Ovary (tissue), 9 donors: ENCODE results near the gene TBC1D32. TPM values are rescaled to one million over a fixed set of nuclear protein-coding genes. Genes with fewer than 3 reads are reported as not detected.
"Not testable (repeated sequence)": the region's sequence is repeated elsewhere in the genome, so short reads cannot be mapped to it uniquely, and the experiment has no call there.

Experiments used
- DNase-seq, 5 donors: peaks; one replicate each; pipeline ENCODE4 v3.0.0-alpha.2; 2019 to 2020
- H3K27ac ChIP-seq, 2 donors: fragments of 200-600 bp; one replicate each; pipeline versions ENCODE4 v1.5.1 to v1.8.0; 2019 to 2022
- H3K27me3 ChIP-seq: fragments of 200-600 bp; one replicate; pipeline ENCODE4 v1.8.0; 2022
- H3K36me3 ChIP-seq: fragments of 200-600 bp; sonication (generic); one replicate; pipeline ENCODE4 v1.5.1; 2019
- H3K4me1 ChIP-seq: one replicate; pipeline ENCODE4 v1.8.1; 2013; ENCODE audit warnings: mild to moderate bottlenecking, moderate library complexity; ENCODE audit not compliant: insufficient read depth
- H3K4me3 ChIP-seq: fragments of 200-600 bp; sonication (generic); one replicate; pipeline ENCODE4 v1.5.1; 2017
- H3K9me3 ChIP-seq, 2 donors: fragments of 200-600 bp in 1 of 2; sonication (generic) in 1 of 2; one replicate each; pipeline versions ENCODE4 v1.5.1 to v1.8.1; 2013 to 2019; ENCODE audit warnings: mild to moderate bottlenecking in 1 of 2, moderate library complexity in 1 of 2
- CTCF ChIP-seq, 3 donors: fragments of 450-650 bp in 2 of 3; fragments of 200-600 bp in 1 of 3; IDR thresholded peaks; one replicate each; pipeline versions ENCODE4 v1.5.1 to v1.8.0; 2016 to 2022; ENCODE audit warnings: antibody characterized with exemption in 3 of 3, mild to moderate bottlenecking in 1 of 3
- EP300 ChIP-seq: sonication (generic); formaldehyde crosslinking; IDR thresholded peaks from one replicate; pipeline ENCODE4 v1.6.1; 2017; ENCODE audit warnings: antibody characterized with exemption
- POLR2A ChIP-seq: fragments of 450-650 bp; IDR thresholded peaks from one replicate; pipeline ENCODE4 v1.6.1; 2017; ENCODE audit warnings: antibody characterized with exemption, mild to moderate bottlenecking, moderate library complexity
- WGBS, 3 donors: extraction: QIAGEN DNeasy Blood & Tissue Kit in 1 of 3; methylation state at CpG; one replicate each; pipeline versions ENCODE4 v1.1.5 to v1.1.7; 2013 to 2017; 5-methylcytosine and 5-hydroxymethylcytosine counted together
- intact Hi-C, 4 donors: fragments of 100-400 bp; cut with DNase I; formaldehyde crosslinking; loops; one replicate each; pipeline versions ENCODE4 v1.11.0 to v1.15.1; 2022 to 2023
- polyA plus RNA-seq, 2 donors: library from polyadenylated mRNA; stranded (reverse); fragments of 200-250 nt in 1 of 2; fragments of 350-450 nt in 1 of 2; fragmentation: Illumina TruSeq in 1 of 2; extraction: RNeasy Lipid Tissue Mini Kit (QIAGEN cat#74804) in 1 of 2; gene quantifications; one replicate each; pipeline ENCODE4 v1.2.3, GENCODE V29; 2013 to 2014
- total RNA-seq, 7 donors: library from RNA; depleted of rRNA in 2 of 7; stranded (reverse); fragments of >200 nt in 2 of 7; fragmentation: NEBNext Ultra II Directional in 3 of 7; extraction: Animal tissue kit (Norgen Biotek cat#: 25700) in 3 of 7; gene quantifications; one replicate each; pipeline versions ENCODE4 v1.1.0 to v1.2.4, GENCODE V29; 2016 to 2023
- donor health status: DM: no; HTN: no; CAD: no; lungs with moderate emphysema.
- donor health status: DM: no; HTN: no; CAD: no.
- donor health status: Bipolar disorder and iron deficiency.
- donor health status: DM: yes; HTN: yes; CAD: no.
- donor health status: DM: no; HTN: no; CAD: no.
- donor health status: DM: yes; HTN: yes; CAD: no.

The TBC1D32 gene
- total and polyA plus RNA-seq, 9 donors = 2.4 to 13.4 (median 7.8) TPM

GRCh38 chr6:121222656-121223055 lies 111.6 kb downstream of the TBC1D32 start:
- intact Hi-C loops = no loop called here
- no peak for DNase-seq
- Histone ChIP-seq H3K4me3 (no peak overlapping the region), H3K9me3 (no peaks in the 10 kb centered on the region), H3K4me1 (no peaks in the 10 kb centered on the region), H3K27me3 (no peaks in the 10 kb centered on the region), H3K27ac (no peak overlapping the region), H3K36me3 (no peaks in the 10 kb centered on the region)
- TF ChIP-seq EP300 = no peak
- WGBS, 3 donors = 38 to 46% (median 42%) methylated on average over 3 of the region's 3 CpGs

- intact Hi-C loops = no loop called here
- H3K4me1 ChIP-seq = no peaks in the 10 kb centered on the region
- no peak overlapping the region for H3K27ac ChIP-seq
- WGBS, 3 donors = 87 to 92% (median 91%) methylated on average over 1 of the region's 1 CpG
- TF ChIP-seq CTCF (IDR thresholded peaks at IDR 0.05) = no peak
- no peak for TF ChIP-seq POLR2A
- no peak for TF ChIP-seq EP300
- no peaks in the 10 kb centered on the region for H3K27me3 ChIP-seq
- no peaks in the 10 kb centered on the region for H3K36me3 ChIP-seq
- H3K4me3 ChIP-seq = no peak overlapping the region
- peaks cover 0 to 11% of the 10 kb centered on the region in 2 donors for H3K9me3 ChIP-seq
- DNase-seq = no peak
Measured at GRCh38 chr6:121216928-121217327, 117.4 kb downstream of the TBC1D32 start.

- H3K27me3 ChIP-seq, H3K27ac ChIP-seq, DNase-seq, intact Hi-C loops, H3K4me1 ChIP-seq, H3K4me3 ChIP-seq, H3K36me3 ChIP-seq: not testable (repeated sequence)
- WGBS, 3 donors = 91 to 97% (median 96%) methylated on average over 2 of the region's 2 CpGs
- H3K9me3 ChIP-seq = peaks cover 0 to 11% of the 10 kb centered on the region in 2 donors
Measured at GRCh38 chr6:121213341-121213740, 120.9 kb downstream of the TBC1D32 start.

- DNase-seq = no peak
- Histone ChIP-seq H3K27ac (no peak overlapping the region), H3K9me3 (peaks cover 0 to 11% of the 10 kb centered on the region in 2 donors), H3K4me3 (no peak overlapping the region), H3K27me3 (no peaks in the 10 kb centered on the region), H3K36me3 (no peaks in the 10 kb centered on the region), H3K4me1 (no peaks in the 10 kb centered on the region)
- intact Hi-C loops = no loop called here
- 94 to 97% (median 95%) methylated on average over 5 of the region's 5 CpGs for WGBS, 3 donors
- TF ChIP-seq POLR2A = no peak
- no peak for TF ChIP-seq EP300
- no peak for TF ChIP-seq CTCF (IDR thresholded peaks at IDR 0.05)
Measured at GRCh38 chr6:121210943-121211342, 123.3 kb downstream of the TBC1D32 start.

GRCh38 chr6:121205569-121205968 lies 128.7 kb downstream of the TBC1D32 start:
- Histone ChIP-seq H3K36me3 (no peaks in the 10 kb centered on the region), H3K27me3 (no peaks in the 10 kb centered on the region), H3K27ac (no peak overlapping the region), H3K4me1 (no peaks in the 10 kb centered on the region), H3K9me3 (no peaks in the 10 kb centered on the region), H3K4me3 (no peak overlapping the region)
- intact Hi-C loops = no loop called here
- DNase-seq = no peak
- TF ChIP-seq CTCF (IDR thresholded peaks at IDR 0.05) (no peak), EP300 (no peak), POLR2A (no peak)
- WGBS, 3 donors = 87 to 90% (median 89%) methylated on average over 3 of the region's 3 CpGs

GRCh38 chr6:121201105-121201504 lies 133.2 kb downstream of the TBC1D32 start:
- TF ChIP-seq CTCF (IDR thresholded peaks at IDR 0.05) (no peak), EP300 (no peak), POLR2A (no peak)
- Histone ChIP-seq H3K4me1 (no peaks in the 10 kb centered on the region), H3K36me3 (no peaks in the 10 kb centered on the region), H3K9me3 (no peaks in the 10 kb centered on the region), H3K27me3 (no peaks in the 10 kb centered on the region), H3K27ac (no peak overlapping the region), H3K4me3 (no peak overlapping the region)
- WGBS, 3 donors = 87 to 90% (median 89%) methylated on average over 2 of the region's 2 CpGs
- DNase-seq = no peak
- intact Hi-C loops = no loop called here

- H3K4me3 ChIP-seq, DNase-seq, H3K27me3 ChIP-seq, intact Hi-C loops, H3K4me1 ChIP-seq, H3K27ac ChIP-seq, H3K9me3 ChIP-seq, H3K36me3 ChIP-seq: not testable (repeated sequence)
- 96 to 100% (median 99%) methylated on average over 3 to 4 of the region's 4 CpGs for WGBS, 3 donors
Measured at GRCh38 chr6:121196042-121196441, 138.2 kb downstream of the TBC1D32 start.
